GM12891 (cell line): ENCODE data around the gene STRA6.

ENCODE experiments used
- DNase-seq: peaks from one replicate; pipeline ENCODE4 v3.0.0; 2011; ENCODE audit warnings: low spot score; ENCODE audit not compliant: insufficient read length
- FAIRE-seq: peaks from 2 replicates; lab custom pipeline; 2011; peaks lifted over from hg19 to GRCh38; lab: Jason Lieb, UNC
- PAX5 ChIP-seq: IDR thresholded peaks from 2 replicates; pipeline ENCODE4 v1.6.1; 2011; ENCODE audit warnings: low read length, moderate library complexity, mild to moderate bottlenecking; ENCODE audit not compliant: insufficient read depth, severe bottlenecking
- POLR2A ChIP-seq: IDR thresholded peaks from 2 replicates; pipeline ENCODE4 v1.6.1; 2011; ENCODE audit warnings: low read depth, low read length, control low read depth
- POLR2AphosphoS5 ChIP-seq: IDR thresholded peaks from 2 replicates; pipeline ENCODE4 v1.6.1; 2011; ENCODE audit warnings: low read depth, low read length, control low read depth
- POU2F2 ChIP-seq: IDR thresholded peaks from 2 replicates; pipeline ENCODE4 v1.6.1; 2011; ENCODE audit warnings: low read depth, mild to moderate bottlenecking, control low read depth, low read length, moderate library complexity
- SPI1 ChIP-seq: IDR thresholded peaks from 2 replicates; pipeline ENCODE4 v1.6.1; 2011; ENCODE audit warnings: low read depth, low read length, control low read depth
- TAF1 ChIP-seq: IDR thresholded peaks from 2 replicates; pipeline ENCODE4 v1.6.1; 2011; ENCODE audit warnings: low read depth, low read length, control low read depth

Gene STRA6

GRCh38 chr15:74155766-74156417, 46.7 kb downstream of the STRA6 start:
- DNase-seq (no peak), FAIRE-seq (no peak)
- no peak for TF ChIP-seq POLR2A
- TF ChIP-seq SPI1, result no peak
- no peak for TF ChIP-seq PAX5
- TF ChIP-seq POU2F2, result no peak
- no peak for TF ChIP-seq POLR2AphosphoS5
- TF ChIP-seq TAF1, result no peak

DNA sequence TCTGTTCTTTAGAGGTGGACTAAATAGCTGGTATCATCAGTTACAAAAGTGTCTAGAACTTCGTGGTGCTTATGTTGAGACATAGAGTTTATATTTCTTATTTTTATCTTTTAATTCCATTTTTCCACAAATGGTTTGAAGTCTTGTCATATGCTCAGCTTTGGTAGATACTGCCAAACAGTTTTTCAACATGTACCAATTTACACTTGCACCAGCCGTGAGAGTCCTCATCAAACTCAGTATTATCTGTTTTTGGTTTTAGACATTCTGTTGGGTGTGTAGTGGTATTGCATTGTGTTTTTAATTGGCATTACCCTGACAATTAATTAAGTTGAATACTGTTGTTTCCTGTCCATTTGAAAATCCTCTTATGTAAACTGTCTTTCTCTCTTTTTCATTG, 55.5 kb downstream of the STRA6 start:
- TF ChIP-seq SPI1 (no peak), PAX5 (no peak), POU2F2 (no peak), TAF1 (no peak), POLR2A (no peak), POLR2AphosphoS5 (no peak)
- DNase-seq (no peak), FAIRE-seq (no peak)

DNA sequence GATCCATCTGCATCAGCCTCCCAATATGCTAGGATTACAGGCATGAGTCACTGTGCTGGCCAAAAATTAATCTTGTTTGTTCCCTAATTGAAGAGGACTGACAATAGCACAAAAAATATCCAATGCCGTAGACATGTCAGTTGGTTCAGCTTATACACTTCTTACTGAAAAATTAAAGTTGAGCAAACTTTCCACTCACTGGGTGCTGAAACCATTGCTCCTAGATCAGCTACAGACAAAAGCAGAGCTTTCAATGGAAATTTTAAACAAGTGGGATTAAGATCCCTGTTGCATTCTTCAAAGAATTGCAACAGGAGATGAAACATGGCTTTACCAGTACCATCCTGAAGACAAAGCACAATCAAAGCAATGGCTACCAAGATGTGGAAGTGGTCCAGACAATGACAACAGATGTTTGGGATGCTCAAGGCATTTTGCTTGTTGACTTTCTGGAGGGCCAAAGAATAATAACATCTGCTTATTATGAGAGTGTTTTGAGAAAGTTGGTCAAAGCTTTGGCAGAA, 56.2 kb downstream of the STRA6 start:
- no peak for TF ChIP-seq PAX5
- no peak for TF ChIP-seq POLR2A
- no peak for TF ChIP-seq POLR2AphosphoS5
- TF ChIP-seq SPI1, result no peak
- no peak for TF ChIP-seq POU2F2
- no peak for TF ChIP-seq TAF1
- FAIRE-seq (no peak), DNase-seq (no peak)

DNA sequence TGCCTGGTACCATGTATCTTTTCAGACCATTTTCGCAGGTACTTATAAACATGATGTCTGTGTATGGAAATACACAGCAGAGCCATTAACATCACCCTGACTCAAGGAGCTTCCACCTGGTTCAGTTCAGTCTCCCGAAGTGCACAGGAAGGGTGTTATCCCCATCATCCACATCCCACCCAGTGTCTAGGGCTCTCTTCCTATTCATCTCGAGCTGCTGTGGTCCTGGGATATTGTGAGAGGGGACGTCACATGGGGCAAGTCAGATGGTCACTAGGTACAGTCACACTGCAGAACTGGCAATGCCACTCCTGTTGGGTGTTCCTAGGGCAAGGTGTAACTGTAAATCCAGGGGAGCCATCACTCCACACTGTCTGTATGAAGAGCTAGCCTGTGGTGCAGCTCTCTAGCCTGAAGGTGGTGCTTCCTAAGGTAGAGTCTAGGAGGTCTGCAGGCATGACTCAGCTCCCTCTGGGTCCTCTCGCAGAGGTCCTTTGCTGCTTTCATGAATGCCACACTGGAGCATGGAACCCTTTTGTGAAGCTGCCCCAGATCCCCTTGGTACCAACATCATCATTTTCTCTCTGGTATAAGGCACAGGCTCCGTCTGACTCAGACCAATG, 58.3 kb downstream of the STRA6 start:
- TF ChIP-seq POLR2A (no peak), SPI1 (no peak), POU2F2 (no peak), TAF1 (no peak), POLR2AphosphoS5 (no peak), PAX5 (no peak)
- DNase-seq (no peak), FAIRE-seq (peak; percentile 59)

DNA sequence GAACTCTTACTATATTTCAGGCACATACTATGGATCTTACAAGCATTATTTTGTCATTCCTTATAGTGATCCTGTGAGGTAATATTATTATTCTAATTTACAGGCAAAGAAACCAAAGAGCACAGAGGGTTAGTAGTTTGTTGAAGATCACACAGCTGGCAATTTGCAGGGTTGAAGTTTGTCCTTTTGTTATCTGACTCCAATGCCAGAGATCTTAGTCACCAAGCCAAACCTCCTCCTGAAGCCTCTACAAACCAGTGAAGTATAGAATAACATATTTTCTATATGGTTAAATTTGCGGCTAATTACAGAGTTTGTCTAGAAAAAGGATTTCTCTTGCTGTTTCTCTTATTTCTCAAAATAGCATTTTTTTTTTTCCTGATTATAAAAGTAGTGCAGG, 61.0 kb downstream of the STRA6 start:
- DNase-seq, result no peak
- no peak for FAIRE-seq
- no peak for TF ChIP-seq POLR2AphosphoS5
- no peak for TF ChIP-seq SPI1
- no peak for TF ChIP-seq POU2F2
- TF ChIP-seq TAF1, result no peak
- no peak for TF ChIP-seq POLR2A
- TF ChIP-seq PAX5, result no peak

DNA sequence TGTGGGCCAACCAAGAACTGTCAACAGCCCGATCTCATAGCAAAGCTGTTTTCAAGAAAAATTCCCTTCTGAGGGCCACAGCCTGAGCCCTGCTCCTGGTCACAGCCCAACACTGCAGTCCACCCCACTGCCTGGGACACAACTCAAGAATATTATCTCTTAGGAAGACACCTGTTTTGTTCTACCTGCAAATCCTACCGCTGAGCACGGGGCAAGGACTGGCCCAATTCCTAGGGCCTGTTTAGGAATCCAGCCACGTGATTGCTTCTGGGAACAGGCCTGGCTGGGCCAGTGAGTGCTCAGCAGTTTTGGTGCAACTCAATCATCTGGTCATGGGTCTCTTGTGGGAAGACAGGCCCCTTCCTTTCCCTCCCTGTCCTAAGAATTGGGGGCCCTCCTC, 63.9 kb downstream of the STRA6 start:
- no peak for TF ChIP-seq POLR2AphosphoS5
- TF ChIP-seq POLR2A, result no peak
- DNase-seq (no peak), FAIRE-seq (no peak)

DNA sequence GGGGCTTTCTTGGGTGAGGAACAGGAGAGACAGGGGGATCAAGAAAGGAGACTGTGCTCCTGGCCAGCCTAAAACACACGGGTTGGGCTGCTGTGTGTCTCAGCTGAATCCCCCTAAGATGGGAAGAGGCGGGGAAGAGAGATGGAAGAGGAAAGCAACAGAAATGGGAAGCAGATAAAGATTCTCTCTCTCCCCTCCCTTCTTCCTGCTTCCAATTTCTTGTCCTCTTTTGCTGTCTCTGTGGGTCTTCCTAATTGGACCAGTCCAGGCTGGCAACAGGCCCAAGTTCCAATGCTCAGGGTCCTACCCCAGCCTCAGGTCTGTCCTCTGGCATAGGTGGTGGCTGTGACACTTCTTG, 65.1 kb downstream of the STRA6 start:
- DNase-seq, result no peak
- FAIRE-seq, result no peak
- TF ChIP-seq POLR2A (no peak), PAX5 (no peak), TAF1 (no peak), POLR2AphosphoS5 (no peak), SPI1 (no peak), POU2F2 (no peak)

GRCh38 chr15:74136814-74137536, 65.6 kb downstream of the STRA6 start:
- no peak for DNase-seq
- peak; percentile 67 for FAIRE-seq
- TF ChIP-seq POU2F2, result no peak
- no peak for TF ChIP-seq POLR2A
- TF ChIP-seq SPI1, result no peak
- no peak for TF ChIP-seq POLR2AphosphoS5
- no peak for TF ChIP-seq PAX5
- no peak for TF ChIP-seq TAF1

- no peak for FAIRE-seq
Observed at GRCh38 chr15:74136540-74136813, 66.1 kb downstream of the STRA6 start.

More at GRCh38 chr15:74136540-74136813, 66.1 kb downstream of the STRA6 start:
- TF ChIP-seq TAF1, result no peak
- TF ChIP-seq POLR2AphosphoS5, result no peak
- TF ChIP-seq POLR2A, result no peak
- no peak for TF ChIP-seq SPI1
- TF ChIP-seq PAX5, result no peak
- no peak for TF ChIP-seq POU2F2
- DNase-seq, result no peak
